K562 (cell line): ENCODE data around the gene RBFOX2. TPM values are rescaled to one million over a fixed set of nuclear protein-coding genes. Genes with fewer than 3 reads are reported as not detected.

ENCODE experiments used
- ATAC-seq: fragments of 200-7000 bp; cut with Tn5 transposase; 3 replicates; pipeline ENCODE4 v1.9.1; 2020; ENCODE audit warnings: moderate library complexity
- BruUV-seq: library from RNA; stranded (reverse); fragments of 400-500 nt; replicated peaks from 2 replicates; lab custom pipeline; 2021; lab: Mats Ljungman, UMichigan
- CTCF ChIA-PET: fragments of 300-600 bp; formaldehyde crosslinking; extraction: SDS; loops from one replicate; lab custom pipeline; 2021; ENCODE audit warnings: low intra/inter-chr PET ratio; lab: Yijun Ruan, JAX
- POLR2A ChIA-PET: fragments of 300-600, 350-650 bp; sonication (Branson Sonifier 250); formaldehyde crosslinking; extraction: SDS; loops from one replicate; lab custom pipeline; 2021; ENCODE audit warnings: antibody characterized with exemption, inconsistent platforms; lab: Yijun Ruan, JAX
- DNase-seq, 4 experiments: peaks; one replicate each; pipeline versions ENCODE4 v3.0.0 to v3.0.0-alpha.2; 2011 to 2018; ENCODE audit warnings: low spot score in 3 of 4, mixed read lengths in 3 of 4; ENCODE audit errors: extremely low read depth in 1 of 4
- FAIRE-seq: peaks from 2 replicates; lab custom pipeline; 2011; peaks lifted over from hg19 to GRCh38; lab: Jason Lieb, UNC
- H2AFZ ChIP-seq: 2 replicates; pipeline ENCODE4 v1.6.0; 2011; ENCODE audit warnings: low read depth, low read length, control low read depth, inconsistent platforms
- H3K27ac ChIP-seq: fragments of 200-600 bp; 3 replicates; pipeline ENCODE4 v1.8.0; 2011; ENCODE audit warnings: low read depth, mild to moderate bottlenecking, control low read depth, inconsistent platforms, low read length, moderate library complexity, mixed read lengths; ENCODE audit errors: extremely low read depth
- H3K27me3 ChIP-seq, 2 experiments: fragments of 300-600 bp in 1 of 2; 2 replicates in 1 of 2; 3 replicates in 1 of 2; pipeline versions ENCODE4 v1.6.0 to v1.8.0; 2011; ENCODE audit warnings: inconsistent platforms in 2 of 2, low read length in 2 of 2, mild to moderate bottlenecking in 1 of 2, mixed read lengths in 1 of 2, moderate library complexity in 1 of 2; ENCODE audit not compliant: control insufficient read depth in 2 of 2, insufficient read depth in 2 of 2
- H3K36me3 ChIP-seq: fragments of 300-600 bp; 3 replicates; pipeline ENCODE4 v1.8.0; 2011; ENCODE audit warnings: mild to moderate bottlenecking, low read length, inconsistent platforms; ENCODE audit not compliant: control insufficient read depth, insufficient read depth
- H3K4me1 ChIP-seq, 2 experiments: fragments of 200-600 bp in 1 of 2; replicated peaks in 1 of 2; 2 replicates in 1 of 2; 3 replicates in 1 of 2; pipeline versions ENCODE4 v1.5.1 to v1.8.0; 2011; ENCODE audit warnings: inconsistent platforms in 2 of 2, low read length in 2 of 2, mild to moderate bottlenecking in 1 of 2, mixed read lengths in 1 of 2, moderate library complexity in 1 of 2; ENCODE audit not compliant: control insufficient read depth in 2 of 2, insufficient read depth in 2 of 2
- H3K4me2 ChIP-seq: 2 replicates; pipeline ENCODE4 v1.6.1; 2011; ENCODE audit warnings: low read length, control low read depth, inconsistent platforms, mixed read lengths; ENCODE audit not compliant: insufficient read depth
- H3K4me3 ChIP-seq: fragments of 200-600 bp; sonication (generic), shearing (Covaris generic); 2 replicates; pipeline ENCODE4 v1.5.1; 2016; ENCODE audit warnings: control low read depth, inconsistent platforms
- H3K79me2 ChIP-seq: fragments of 200-600 bp; 3 replicates; pipeline ENCODE4 v1.8.0; 2011; ENCODE audit warnings: low read length, inconsistent platforms; ENCODE audit not compliant: control insufficient read depth, insufficient read depth
- H3K9ac ChIP-seq, 2 experiments: 2 replicates each; pipeline versions ENCODE4 v1.6.0 to v1.6.1; 2011; ENCODE audit warnings: low read depth in 2 of 2, low read length in 2 of 2, control low read depth in 1 of 2, inconsistent platforms in 1 of 2, mild to moderate bottlenecking in 1 of 2, mixed read lengths in 1 of 2; ENCODE audit not compliant: insufficient read depth in 1 of 2
- H3K9me1 ChIP-seq: one replicate; pipeline ENCODE4 v1.6.0; 2011; ENCODE audit warnings: inconsistent platforms, mild to moderate bottlenecking, low read length, moderate library complexity; ENCODE audit not compliant: control insufficient read depth, insufficient read depth
- H3K9me3 ChIP-seq: replicated peaks from 2 replicates; pipeline ENCODE4 v1.5.1; 2011; ENCODE audit warnings: low read depth, low read length, inconsistent platforms; ENCODE audit not compliant: control insufficient read depth, insufficient read depth
- H4K20me1 ChIP-seq: replicated peaks from 2 replicates; pipeline ENCODE4 v1.6.1; 2011; ENCODE audit warnings: low read length, inconsistent platforms, mixed read lengths; ENCODE audit not compliant: control insufficient read depth, insufficient read depth
- CCNT2 ChIP-seq: IDR thresholded peaks from 2 replicates; pipeline ENCODE4 v1.6.1; 2011; ENCODE audit warnings: borderline replicate concordance, low read depth, mild to moderate bottlenecking, moderate library complexity, mixed read lengths, low read length; ENCODE audit not compliant: insufficient read length; ENCODE audit errors: extremely low read depth
- DACH1 ChIP-seq: fragments of 450-650 bp; IDR thresholded peaks from 2 replicates; pipeline ENCODE4 v1.6.1; 2018; ENCODE audit not compliant: partially characterized antibody
- MEIS2 ChIP-seq: fragments of 450-650 bp; IDR thresholded peaks from 2 replicates; pipeline ENCODE4 v1.6.1; 2014; ENCODE audit warnings: mild to moderate bottlenecking; ENCODE audit not compliant: partially characterized antibody
- ZNF197 ChIP-seq: fragments of 200-800 bp; sonication (Bioruptor generic); IDR thresholded peaks from 2 replicates; pipeline ENCODE4 v1.6.1; 2016; ENCODE audit warnings: low read depth, missing genetic modification characterization, missing compliant biosample characterization
- ZNF695 ChIP-seq: fragments of 450-650 bp; formaldehyde crosslinking; IDR thresholded peaks from 2 replicates; pipeline ENCODE4 v1.4.0; 2020; ENCODE audit warnings: mild to moderate bottlenecking, moderate library complexity
- WGBS: fragments of 100-300 bp; shearing (Covaris generic); methylation state at CpG from one replicate; pipeline ENCODE4 v1.1.6; 2016; ENCODE audit warnings: low coverage, mixed read lengths; ENCODE audit not compliant: insufficient coverage; ENCODE audit errors: missing lambda C conversion rate; 5-methylcytosine and 5-hydroxymethylcytosine counted together
- in situ Hi-C: fragments of 300-500 bp; cut with MboI; formaldehyde crosslinking; loops from 4 replicates; pipeline ENCODE4 v1.15.0; 2018; ENCODE audit warnings: inconsistent platforms, mixed read lengths
- intact Hi-C: fragments of 100-400 bp; cut with micrococcal nuclease; formaldehyde crosslinking; loops from 2 replicates; pipeline ENCODE4 v1.14.2; 2022
- polyA plus RNA-seq, 8 experiments: library from polyadenylated mRNA; depleted of rRNA in 4 of 8; stranded (reverse) in 5 of 8; unstranded in 3 of 8; fragments of >200 nt; fragmentation: Nextera tagmentation in 2 of 8; fragmentation: Illumina TruSeq in 1 of 8; extraction: Ambion mirVana in 2 of 8; extraction: Trizol in 1 of 8; gene quantifications; 2 replicates each; pipeline versions ENCODE4 v1.2.1 to v1.2.3, GENCODE V29; 2011 to 2014; ENCODE audit warnings: inconsistent platforms in 1 of 8, missing spikeins in 1 of 8
- total RNA-seq, 7 experiments: library from RNA; depleted of rRNA in 6 of 7; stranded (reverse); fragments of >200 nt in 6 of 7; fragmentation: Illumina TruSeq in 2 of 7; extraction: Trizol in 2 of 7; gene quantifications; 2 replicates each; pipeline versions ENCODE4 v1.2.1 to v1.2.3, GENCODE V29; 2011 to 2021; ENCODE audit warnings: low replicate concordance in 1 of 7

RBFOX2 gene
- total and polyA plus RNA-seq, 9 of the 15 experiments (the other 6 are each of a cell fraction or from before 2014, with no cell fraction given): 5.8 to 24.8 (median 14.2) TPM

- POLR2A ChIA-PET: no interaction called here
- Histone ChIP-seq H4K20me1 (no peaks in the 10 kb centered on the region), H2AFZ (no peak overlapping the region), H3K79me2 (no peaks in the 10 kb centered on the region; the same call in 1 of the 3 replicates), H3K4me1 (no peaks in the 10 kb centered on the region), H3K4me2 (no peak overlapping the region), H3K9me3 (no peaks in the 10 kb centered on the region), H3K27me3 (no peaks in the 10 kb centered on the region), H3K36me3 (no peaks in the 10 kb centered on the region), H3K27ac (no peak overlapping the region), H3K9ac (no peak overlapping the region), H3K9me1 (no peaks in the 10 kb centered on the region), H3K4me3 (no peak overlapping the region)
- BruUV-seq: no TSS peak
- DNase-seq (no peak), FAIRE-seq (peak; percentile 48), ATAC-seq (no peak)
- in situ Hi-C loops (no loop called here), intact Hi-C loops (no loop called here)
- peak; percentile 38 for TF ChIP-seq MEIS2
- no peak for TF ChIP-seq ZNF695
- no peak for TF ChIP-seq CCNT2
- 41% methylated on average over 4 of the region's 6 CpGs for WGBS
- CTCF ChIA-PET: no interaction called here
Measured at GRCh38 chr22:35966314-35967045, 62.1 kb downstream of the RBFOX2 start.

- Histone ChIP-seq H3K9me1 (no peaks in the 10 kb centered on the region), H3K27ac (no peak overlapping the region), H3K9ac (no peak overlapping the region), H3K9me3 (no peaks in the 10 kb centered on the region), H3K79me2 (no peaks in the 10 kb centered on the region; the same call in 2 of the 3 replicates), H3K4me3 (no peak overlapping the region), H3K4me1 (peaks cover 0 to 5% of the 10 kb centered on the region in 2 experiments; a peak in 1 of 5 replicates), H3K36me3 (no peaks in the 10 kb centered on the region), H3K4me2 (no peak overlapping the region), H3K27me3 (no peaks in the 10 kb centered on the region), H4K20me1 (peaks cover 6% of the 10 kb centered on the region; the same call in 1 of the 2 replicates), H2AFZ (no peak overlapping the region)
- TF ChIP-seq DACH1 (peak; percentile 96), ZNF197 (CRISPR knock-in tag) (no peak)
- FAIRE-seq (no peak), ATAC-seq (no peak), DNase-seq (no peak)
- CTCF ChIA-PET: no interaction called here
- 80% methylated on average over 8 of the region's 8 CpGs for WGBS
- no TSS peak for BruUV-seq
- in situ Hi-C loops: no loop called here
- POLR2A ChIA-PET: no interaction called here
- intact Hi-C loops: no loop called here
Measured at GRCh38 chr22:35963237-35963810, 65.3 kb downstream of the RBFOX2 start.
